Measurements from ENCODE around the gene GOLGA6L7.
"Not testable (repeated sequence)": the region's sequence is repeated elsewhere in the genome, so short reads cannot be mapped to it uniquely, and the experiment has no call there.

DNA sequence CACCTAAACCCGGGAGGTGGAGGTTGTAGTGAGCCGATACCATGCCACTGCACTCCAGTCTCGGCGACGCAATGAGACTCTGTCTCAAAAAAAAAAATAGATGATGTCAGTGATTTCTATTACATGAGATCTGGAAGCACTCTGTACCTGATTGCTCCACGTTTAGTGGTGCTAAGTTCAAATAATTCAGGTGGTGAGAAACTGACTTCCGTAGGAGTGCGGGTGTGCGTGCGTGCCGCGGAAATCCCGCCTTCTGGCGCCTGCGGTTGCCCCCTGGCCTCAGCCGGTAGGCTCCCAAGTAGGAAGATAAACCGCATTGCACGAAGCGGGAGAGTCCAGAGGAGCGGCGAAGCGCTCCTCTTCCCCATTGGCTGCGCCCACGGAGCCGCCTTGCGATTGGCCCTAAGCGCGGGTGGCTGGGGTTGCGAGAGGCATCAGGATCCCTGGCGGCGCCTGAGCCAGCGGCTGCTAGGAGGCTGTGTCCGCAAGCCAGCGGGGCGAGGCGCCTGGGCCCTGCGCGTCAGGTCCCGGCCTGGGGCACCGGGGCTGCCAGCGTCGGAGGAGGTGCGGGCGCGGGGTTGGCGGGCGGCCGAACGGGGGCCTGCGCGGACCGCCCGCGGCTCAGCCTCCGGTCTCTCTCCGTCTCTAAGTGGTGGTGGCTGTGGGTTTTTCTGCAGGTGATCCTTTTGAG, 16.4 kb downstream of the GOLGA6L7 start:
- TF ChIP-seq CTCF, POLR2A (IDR thresholded peaks at IDR 0.05): not testable (repeated sequence)

All from testis (tissue), 2 donors.